GM12878 (cell line): Measurements from ENCODE around the gene S1PR3. TPM values are rescaled to one million over a fixed set of nuclear protein-coding genes. Genes with fewer than 3 reads are reported as not detected.

Experiments
- ATAC-seq: fragments of 200-7000 bp; cut with Tn5 transposase; 3 replicates; pipeline ENCODE4 v1.9.1; 2020; ENCODE audit warnings: mild to moderate bottlenecking, moderate library complexity
- BruUV-seq: library from RNA; stranded (reverse); fragments of 400-500 nt; replicated peaks from 2 replicates; lab custom pipeline; 2021; lab: Mats Ljungman, UMichigan
- CTCF ChIA-PET: fragments of 300-600 bp; sonication (Branson Sonifier 250); formaldehyde crosslinking; extraction: SDS; loops from one replicate; lab custom pipeline; 2021; ENCODE audit warnings: inconsistent platforms; lab: Yijun Ruan, JAX
- POLR2A ChIA-PET: fragments of 350-600 bp; formaldehyde crosslinking; extraction: SDS; loops from one replicate; lab custom pipeline; 2021; ENCODE audit warnings: inconsistent platforms; lab: Charles Lee
- RAD21 ChIA-PET: fragments of 300-600 bp; sonication (Branson Sonifier 250); formaldehyde crosslinking; loops from one replicate; lab custom pipeline; 2023; ENCODE audit warnings: antibody characterized with exemption; ENCODE audit not compliant: unreplicated experiment; lab: Charles Lee
- SMC1A ChIA-PET: fragments of 300-600 bp; sonication (Branson Sonifier 250); formaldehyde crosslinking; loops from one replicate; lab custom pipeline; 2023; ENCODE audit not compliant: unreplicated experiment, uncharacterized antibody; lab: Charles Lee
- DNase-seq: peaks from one replicate; pipeline ENCODE4 v3.0.0-alpha.2; 2011; ENCODE audit warnings: low read depth, low spot score
- FAIRE-seq: peaks from 3 replicates; lab custom pipeline; 2011; peaks lifted over from hg19 to GRCh38; lab: Jason Lieb, UNC
- H2AFZ ChIP-seq: 2 replicates; pipeline ENCODE4 v1.6.0; 2011; ENCODE audit warnings: low read depth, low read length, control low read depth; ENCODE audit not compliant: control insufficient read depth
- H3K27ac ChIP-seq: 2 replicates; pipeline ENCODE4 v1.5.1; 2011; ENCODE audit warnings: control low read depth; ENCODE audit not compliant: control insufficient read depth, insufficient read depth
- H3K27me3 ChIP-seq, 2 experiments: replicated peaks in 1 of 2; 2 replicates each; pipeline versions ENCODE4 v1.6.0 to v1.6.1; 2011; ENCODE audit warnings: low read length in 1 of 2; ENCODE audit not compliant: control insufficient read depth in 2 of 2, insufficient read depth in 2 of 2
- H3K36me3 ChIP-seq, 2 experiments: 2 replicates each; pipeline ENCODE4 v1.5.1; 2011; ENCODE audit warnings: low read length in 1 of 2; ENCODE audit not compliant: control insufficient read depth in 2 of 2, insufficient read depth in 2 of 2
- H3K4me1 ChIP-seq: 2 replicates; pipeline ENCODE4 v1.6.1; 2011; ENCODE audit warnings: mild to moderate bottlenecking, low read length, moderate library complexity, mixed read lengths; ENCODE audit not compliant: control insufficient read depth, insufficient read depth
- H3K4me2 ChIP-seq: 2 replicates; pipeline ENCODE4 v1.6.0; 2011; ENCODE audit warnings: control low read depth; ENCODE audit not compliant: control insufficient read depth, insufficient read depth
- H3K4me3 ChIP-seq: fragments of 200-600 bp; sonication (generic); 2 replicates; pipeline ENCODE4 v1.5.1; 2016
- H3K79me2 ChIP-seq: 2 replicates; pipeline ENCODE4 v1.6.0; 2011; ENCODE audit warnings: low read length; ENCODE audit not compliant: control insufficient read depth, insufficient read depth
- H3K9ac ChIP-seq: 2 replicates; pipeline ENCODE4 v1.8.0; 2011; ENCODE audit warnings: low read length, control low read depth, mixed read lengths; ENCODE audit not compliant: control insufficient read depth, insufficient read depth
- H3K9me3 ChIP-seq: replicated peaks from 3 replicates; pipeline ENCODE4 v1.5.1; 2011; ENCODE audit warnings: mild to moderate bottlenecking, low read length; ENCODE audit not compliant: control insufficient read depth, insufficient read depth
- H4K20me1 ChIP-seq: 2 replicates; pipeline ENCODE4 v1.6.0; 2011; ENCODE audit not compliant: control insufficient read depth, insufficient read depth
- CHD2 ChIP-seq: IDR thresholded peaks from 2 replicates; pipeline ENCODE4 v1.6.1; 2011; ENCODE audit warnings: low read depth, low read length, improper control_type of control experiment, borderline replicate concordance
- CHD4 ChIP-seq: fragments of 200-600 bp; sonication (generic); IDR thresholded peaks from 2 replicates; pipeline ENCODE4 v1.6.1; 2016; ENCODE audit warnings: mild to moderate bottlenecking
- CUX1 ChIP-seq: IDR thresholded peaks from 2 replicates; pipeline ENCODE4 v1.6.1; 2012; ENCODE audit warnings: improper control_type of control experiment, low read depth, low read length; ENCODE audit not compliant: insufficient replicate concordance
- IKZF2 ChIP-seq, 2 experiments: fragments of 450-650 bp; IDR thresholded peaks; 2 replicates each; pipeline ENCODE4 v1.6.1; 2017; ENCODE audit warnings: mild to moderate bottlenecking in 2 of 2, moderate library complexity in 2 of 2
- KLF5 ChIP-seq: fragments of 450-650 bp; IDR thresholded peaks from 2 replicates; pipeline ENCODE4 v1.6.1; 2014; ENCODE audit warnings: mild to moderate bottlenecking; ENCODE audit not compliant: partially characterized antibody
- MTA3 ChIP-seq: IDR thresholded peaks from 2 replicates; pipeline ENCODE4 v1.6.1; 2012; ENCODE audit warnings: low read length, inconsistent platforms, borderline replicate concordance
- MYC ChIP-seq: IDR thresholded peaks from 2 replicates; pipeline ENCODE4 v1.6.1; 2011; ENCODE audit warnings: mild to moderate bottlenecking, low read length, moderate library complexity, inconsistent platforms; ENCODE audit not compliant: insufficient read depth, insufficient replicate concordance, insufficient read length, severe bottlenecking
- NR2C2 ChIP-seq: IDR thresholded peaks from 2 replicates; pipeline ENCODE4 v1.6.1; 2011; ENCODE audit warnings: borderline replicate concordance, low read depth; ENCODE audit not compliant: control insufficient read depth, insufficient read length
- RELA ChIP-seq: fragments of 450-650 bp; IDR thresholded peaks from 2 replicates; pipeline ENCODE4 v1.8.0; 2014; ENCODE audit warnings: borderline replicate concordance; ENCODE audit not compliant: partially characterized antibody
- SMAD5 ChIP-seq: IDR thresholded peaks from 2 replicates; pipeline ENCODE4 v1.6.1; 2016; ENCODE audit warnings: antibody characterized with exemption, low read depth
- SUZ12 ChIP-seq: fragments of 200-600 bp; sonication (generic); IDR thresholded peaks from one replicate; pipeline ENCODE4 v1.6.1; 2018; ENCODE audit warnings: antibody characterized with exemption, mild to moderate bottlenecking; ENCODE audit not compliant: unreplicated experiment
- ZNF24 ChIP-seq: fragments of 450-650 bp; IDR thresholded peaks from 2 replicates; pipeline ENCODE4 v1.6.1; 2017; ENCODE audit warnings: antibody characterized with exemption, mild to moderate bottlenecking
- WGBS: methylation state at CpG from one replicate; pipeline ENCODE4 v1.1.6; 2016; ENCODE audit warnings: low lambda C conversion rate; ENCODE audit not compliant: insufficient replicate concordance, insufficient coverage; ENCODE audit errors: missing lambda C conversion rate; 5-methylcytosine and 5-hydroxymethylcytosine counted together
- in situ Hi-C: fragments of 300-500 bp; cut with MboI; formaldehyde crosslinking; loops from 9 replicates; pipeline ENCODE4 v1.14.3; 2018; ENCODE audit warnings: mixed read lengths
- intact Hi-C: fragments of 100-400 bp; cut with micrococcal nuclease; formaldehyde crosslinking; loops from one replicate; pipeline ENCODE4 v1.14.2; 2022; ENCODE audit not compliant: unreplicated experiment
- polyA plus RNA-seq, 11 experiments: library from polyadenylated mRNA; depleted of rRNA in 4 of 11; unstranded in 6 of 11; stranded (reverse) in 5 of 11; fragments of >200 nt; fragmentation: Nextera tagmentation in 4 of 11; fragmentation: Illumina TruSeq in 1 of 11; extraction: Ambion mirVana in 4 of 11; extraction: Trizol in 1 of 11; gene quantifications; 1 replicate in 1 of 11; 2 replicates in 10 of 11; pipeline versions ENCODE4 v1.2.1 to v1.2.3, GENCODE V29; 2011 to 2016; ENCODE audit warnings: inconsistent platforms in 2 of 11, missing spikeins in 2 of 11, low read depth in 1 of 11
- total RNA-seq, 4 experiments: library from RNA; depleted of rRNA in 3 of 4; stranded (reverse); fragments of >200 nt in 3 of 4; fragmentation: Illumina TruSeq in 1 of 4; extraction: Trizol in 1 of 4; gene quantifications; 2 replicates each; pipeline versions ENCODE4 v1.2.1 to v1.2.3, GENCODE V29; 2013 to 2021
- TF ChIP-seq, protein P1 (sequence below): fragments of 450-650 bp; IDR thresholded peaks from 2 replicates; pipeline ENCODE4 v1.6.1; 2018; ENCODE audit warnings: borderline replicate concordance, mild to moderate bottlenecking; ENCODE audit not compliant: partially characterized antibody

The S1PR3 gene
- total and polyA plus RNA-seq, 10 of the 15 experiments (the other 5 are each of a cell fraction or from before 2014, with no cell fraction given): 0.01 to 0.18 (median 0.01) TPM; not detected in 7

- TF ChIP-seq CUX1: no peak
- TF ChIP-seq RELA: no peak
- TF ChIP-seq CHD4: no peak
- no peak for TF ChIP-seq SUZ12
These were observed 22.5 kb upstream of the S1PR3 start (continued) for GRCh38 chr9:88968799-88969198.

DNA sequence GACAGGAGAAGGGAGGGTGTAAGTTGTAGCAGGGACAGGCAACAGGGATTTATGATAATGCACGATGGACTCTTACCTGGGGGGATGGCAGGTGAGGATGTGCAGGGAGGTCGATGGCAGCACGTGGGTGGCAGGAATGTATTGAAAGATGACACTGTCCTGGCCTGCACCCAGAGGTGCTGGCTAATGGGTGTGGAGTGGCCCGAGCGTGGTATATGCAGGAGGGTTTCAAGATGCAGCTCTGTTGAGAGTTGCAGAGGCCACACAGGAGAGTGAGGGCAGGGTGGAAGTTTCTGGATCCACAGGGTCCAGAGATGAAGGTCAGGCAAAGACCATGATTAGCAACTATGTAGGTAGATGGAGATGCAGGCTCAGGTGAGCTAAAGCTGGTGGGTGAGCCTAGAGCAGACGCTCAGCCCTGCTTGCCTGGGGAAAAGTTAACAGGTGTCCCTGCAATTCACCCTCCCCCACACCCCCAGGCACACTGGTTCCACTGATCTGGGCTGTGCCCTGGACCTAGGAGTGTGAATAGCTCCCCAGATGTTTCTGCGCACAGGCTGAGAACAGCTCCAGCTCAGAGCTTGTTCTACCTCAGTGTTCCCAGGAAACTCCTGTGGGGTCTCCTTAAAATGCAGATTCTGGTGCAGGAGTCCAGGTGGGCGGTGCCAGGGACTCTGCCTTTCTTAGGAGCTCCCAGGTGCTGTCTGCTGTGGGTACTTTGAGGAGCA lies 21.5 kb upstream of the S1PR3 start:
- no TSS peak for BruUV-seq
- SMC1A ChIA-PET: no interaction called here
- no peaks in the 10 kb centered on the region for H4K20me1 ChIP-seq
- TF ChIP-seq MTA3: no peak
- no peak for TF ChIP-seq CHD2
- no peak for TF ChIP-seq SMAD5
- no peak for TF ChIP-seq IKZF2 (IDR thresholded peaks at IDR 0.05)
- TF ChIP-seq MYC: no peak
- TF ChIP-seq, protein P1, sequence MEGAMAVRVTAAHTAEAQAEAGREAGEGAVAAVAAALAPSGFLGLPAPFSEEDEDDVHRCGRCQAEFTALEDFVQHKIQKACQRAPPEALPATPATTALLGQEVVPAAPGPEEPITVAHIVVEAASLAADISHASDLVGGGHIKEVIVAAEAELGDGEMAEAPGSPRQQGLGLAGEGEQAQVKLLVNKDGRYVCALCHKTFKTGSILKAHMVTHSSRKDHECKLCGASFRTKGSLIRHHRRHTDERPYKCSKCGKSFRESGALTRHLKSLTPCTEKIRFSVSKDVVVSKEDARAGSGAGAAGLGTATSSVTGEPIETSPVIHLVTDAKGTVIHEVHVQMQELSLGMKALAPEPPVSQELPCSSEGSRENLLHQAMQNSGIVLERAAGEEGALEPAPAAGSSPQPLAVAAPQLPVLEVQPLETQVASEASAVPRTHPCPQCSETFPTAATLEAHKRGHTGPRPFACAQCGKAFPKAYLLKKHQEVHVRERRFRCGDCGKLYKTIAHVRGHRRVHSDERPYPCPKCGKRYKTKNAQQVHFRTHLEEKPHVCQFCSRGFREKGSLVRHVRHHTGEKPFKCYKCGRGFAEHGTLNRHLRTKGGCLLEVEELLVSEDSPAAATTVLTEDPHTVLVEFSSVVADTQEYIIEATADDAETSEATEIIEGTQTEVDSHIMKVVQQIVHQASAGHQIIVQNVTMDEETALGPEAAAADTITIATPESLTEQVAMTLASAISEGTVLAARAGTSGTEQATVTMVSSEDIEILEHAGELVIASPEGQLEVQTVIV: no peak
- no peak for TF ChIP-seq RELA
- no peak for TF ChIP-seq KLF5
- no peak for TF ChIP-seq NR2C2
- TF ChIP-seq ZNF24: no peak

More for the DNA sequence above, 21.5 kb upstream of the S1PR3 start:
- H3K4me2 ChIP-seq: no peak overlapping the region
- in situ Hi-C loops: no loop called here
- H3K4me1 ChIP-seq: no peaks in the 10 kb centered on the region
- FAIRE-seq (no peak), DNase-seq (no peak), ATAC-seq (no peak)
- H3K27ac ChIP-seq: no peak overlapping the region
- no peaks in the 10 kb centered on the region for H3K27me3 ChIP-seq
- H3K36me3 ChIP-seq: no peaks in the 10 kb centered on the region
- no peaks in the 10 kb centered on the region for H3K79me2 ChIP-seq
- intact Hi-C loops: no loop called here
- no peak overlapping the region for H2AFZ ChIP-seq
- CTCF ChIA-PET: no interaction called here
- POLR2A ChIA-PET: no interaction called here
- H3K9me3 ChIP-seq: no peaks in the 10 kb centered on the region
- no peak overlapping the region for H3K4me3 ChIP-seq
- 17% methylated on average over 8 of the region's 8 CpGs for WGBS
- no peak overlapping the region for H3K9ac ChIP-seq
- RAD21 ChIA-PET: no interaction called here
